HEK293 (cell line): ENCODE data around the gene ANXA1.

ENCODE experiments used
- CTCF ChIA-PET: fragments of 350-600 bp; formaldehyde crosslinking; extraction: SDS; loops from one replicate; lab custom pipeline; 2021; ENCODE audit warnings: antibody characterized with exemption; lab: Yijun Ruan, JAX
- POLR2A ChIA-PET: fragments of 300-600 bp; formaldehyde crosslinking; extraction: SDS; loops from one replicate; lab custom pipeline; 2020; ENCODE audit warnings: antibody characterized with exemption, inconsistent platforms; lab: Yijun Ruan, JAX
- H3K27ac ChIP-seq: fragments of 200-500 bp; sonication (Bioruptor generic); 2 replicates; pipeline ENCODE4 v1.5.1; 2014; ENCODE audit warnings: low read depth, low read length, control low read depth, inconsistent platforms; ENCODE audit errors: extremely low read depth
- H3K36me3 ChIP-seq, 2 experiments: fragments of 200-500 bp in 1 of 2; sonication (Bioruptor generic) in 1 of 2; 1 replicate in 1 of 2; 2 replicates in 1 of 2; pipeline ENCODE4 v1.5.1; 2014 to 2017; ENCODE audit warnings: inconsistent platforms in 2 of 2, low read length in 2 of 2; ENCODE audit not compliant: control insufficient read depth in 2 of 2, insufficient read depth in 1 of 2
- H3K4me1 ChIP-seq: fragments of 200-500 bp; sonication (Bioruptor generic); 2 replicates; pipeline ENCODE4 v1.5.1; 2014; ENCODE audit warnings: mild to moderate bottlenecking, low read length, inconsistent platforms; ENCODE audit not compliant: control insufficient read depth, insufficient read depth
- H3K4me3 ChIP-seq: 2 replicates; pipeline ENCODE4 v1.5.1; 2011; ENCODE audit warnings: low read depth, mild to moderate bottlenecking, control low read depth, low read length, moderate library complexity
- H3K9me3 ChIP-seq: fragments of 200-500 bp; sonication (Bioruptor generic); 2 replicates; pipeline ENCODE4 v1.5.1; 2014; ENCODE audit warnings: low read depth, low read length, inconsistent platforms; ENCODE audit not compliant: control insufficient read depth, insufficient read depth
- ATF2 ChIP-seq: fragments of 450-650 bp; formaldehyde crosslinking; IDR thresholded peaks from 2 replicates; pipeline ENCODE4 v1.5.1; 2016; ENCODE audit warnings: missing biosample characterization, missing genetic modification characterization, low read depth
- GLI2 ChIP-seq: fragments of 450-650 bp; formaldehyde crosslinking; IDR thresholded peaks from 2 replicates; pipeline ENCODE4; 2017; ENCODE audit warnings: missing biosample characterization, missing genetic modification characterization, low read depth, borderline replicate concordance
- KLF8 ChIP-seq: fragments of 450-650 bp; formaldehyde crosslinking; IDR thresholded peaks from 2 replicates; pipeline ENCODE4 v1.5.1; 2016; ENCODE audit warnings: missing biosample characterization, missing genetic modification characterization
- SCRT2 ChIP-seq: fragments of 450-650 bp; formaldehyde crosslinking; IDR thresholded peaks from 2 replicates; pipeline ENCODE4 v1.5.1; 2016; ENCODE audit warnings: missing biosample characterization, missing genetic modification characterization
- ZFP3 ChIP-seq: fragments of 450-650 bp; formaldehyde crosslinking; IDR thresholded peaks from 2 replicates; pipeline ENCODE4 v1.5.1; 2016; ENCODE audit warnings: low read depth, missing biosample characterization, missing genetic modification characterization
- ZFP37 ChIP-seq: fragments of 450-650 bp; formaldehyde crosslinking; IDR thresholded peaks from 2 replicates; pipeline ENCODE4 v1.5.1; 2016; ENCODE audit warnings: missing biosample characterization, missing genetic modification characterization
- ZNF112 ChIP-seq: fragments of 450-650 bp; formaldehyde crosslinking; IDR thresholded peaks from 2 replicates; pipeline ENCODE4 v1.5.0; 2017; ENCODE audit warnings: missing biosample characterization, missing genetic modification characterization
- ZNF140 ChIP-seq: fragments of 450-650 bp; formaldehyde crosslinking; IDR thresholded peaks from 2 replicates; pipeline ENCODE4 v1.5.1; 2016; ENCODE audit warnings: missing biosample characterization, missing genetic modification characterization
- ZNF394 ChIP-seq: fragments of 450-650 bp; formaldehyde crosslinking; IDR thresholded peaks from 2 replicates; pipeline ENCODE4 v1.5.1; 2016; ENCODE audit warnings: missing biosample characterization, missing genetic modification characterization, mild to moderate bottlenecking, moderate library complexity, borderline replicate concordance
- ZNF426 ChIP-seq: fragments of 450-650 bp; formaldehyde crosslinking; IDR thresholded peaks from 2 replicates; pipeline ENCODE4 v1.5.1; 2017; ENCODE audit warnings: missing biosample characterization, missing genetic modification characterization, mild to moderate bottlenecking, inconsistent platforms, moderate library complexity
- ZNF514 ChIP-seq: fragments of 450-650 bp; formaldehyde crosslinking; IDR thresholded peaks from 2 replicates; pipeline ENCODE4 v1.5.1; 2016; ENCODE audit warnings: missing biosample characterization, missing genetic modification characterization
- ZNF518A ChIP-seq: fragments of 450-650 bp; formaldehyde crosslinking; conservative IDR thresholded peaks from 2 replicates; pipeline ENCODE4 v1.5.1; 2016; ENCODE audit warnings: low read depth, missing biosample characterization, missing genetic modification characterization
- ZNF623 ChIP-seq: fragments of 450-650 bp; formaldehyde crosslinking; IDR thresholded peaks from 2 replicates; pipeline ENCODE4 v1.5.1; 2016; ENCODE audit warnings: missing biosample characterization, missing genetic modification characterization
- ZNF654 ChIP-seq: fragments of 450-650 bp; formaldehyde crosslinking; IDR thresholded peaks from 2 replicates; pipeline ENCODE4 v1.5.1; 2016; ENCODE audit warnings: low read depth, missing biosample characterization, missing genetic modification characterization
- ZNF658 ChIP-seq: fragments of 450-650 bp; formaldehyde crosslinking; IDR thresholded peaks from 2 replicates; pipeline ENCODE4; 2016; ENCODE audit warnings: missing biosample characterization, missing genetic modification characterization
- ZSCAN5A ChIP-seq: fragments of 450-650 bp; formaldehyde crosslinking; IDR thresholded peaks from 2 replicates; pipeline ENCODE4 v1.5.1; 2016; ENCODE audit warnings: missing biosample characterization, missing genetic modification characterization

Gene ANXA1

GRCh38 chr9:73170185-73170957, 18.7 kb downstream of the ANXA1 start:
- POLR2A ChIA-PET = interaction anchor here (0.7 kb wide), 1 partner anchor 41 kb away, joined by 3 read pairs; no protein-coding TSS in a partner anchor

DNA sequence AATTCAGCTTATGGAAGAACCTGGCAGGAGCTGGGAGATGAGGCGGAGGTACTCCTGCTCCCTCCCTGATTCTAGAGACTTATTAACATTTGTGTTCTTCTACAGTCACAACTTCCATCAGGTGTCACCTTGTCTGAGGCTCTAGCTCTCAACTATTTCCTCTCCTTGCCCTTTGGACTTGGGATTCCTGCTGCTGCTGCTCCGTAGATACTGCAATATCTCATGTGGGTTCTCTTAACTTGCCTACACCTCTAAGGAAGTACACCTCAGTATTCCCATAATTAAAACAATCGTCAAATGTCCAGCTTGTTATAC, 21.2 kb downstream of the ANXA1 start:
- Histone ChIP-seq H3K36me3 (peaks cover 0 to 9% of the 10 kb centered on the region in 2 experiments; a peak in 1 of 3 replicates), H3K9me3 (no peaks in the 10 kb centered on the region), H3K27ac (no peak overlapping the region)
- CTCF ChIA-PET = interaction anchor here (1.6 to 4.5 kb wide), 2 partner anchors 62 to 66 kb away, joined by 5 to 28 read pairs; no protein-coding TSS in a partner anchor
- TF ChIP-seq ZNF658 (no peak), ZNF112 (tag by site-specific recombination) (no peak), GLI2 (tag by site-specific recombination) (no peak), KLF8 (tag by site-specific recombination) (no peak), ZNF514 (tag by site-specific recombination) (no peak), ZNF518A (no peak), SCRT2 (no peak), ATF2 (tag by site-specific recombination) (no peak)
- TF ChIP-seq, all 188 proteins: peak for 0
- no peak overlapping the region for H3K4me3 ChIP-seq
- no peaks in the 10 kb centered on the region for H3K4me1 ChIP-seq
- POLR2A ChIA-PET = interaction anchor here (2.2 kb wide), 1 partner anchor 20 kb away, joined by 9 read pairs; the partner anchor contains the start of gene ANXA1

More at GRCh38 chr9:73170185-73170957, 18.7 kb downstream of the ANXA1 start:
- no peak for TF ChIP-seq ZSCAN5A
- TF ChIP-seq ZFP3 (tag by site-specific recombination) = no peak
- 0 out of 2 replicates have a peak, but pooled peaks have one; percentile 13 for TF ChIP-seq ZNF394 (tag by site-specific recombination)
- TF ChIP-seq ZNF426 (tag by site-specific recombination) = 0 out of 2 replicates have a peak, but pooled peaks have one; percentile 18
- TF ChIP-seq ZFP37 (tag by site-specific recombination) = no peak
- peak; percentile 5; the same call in 1 of the 2 replicates for TF ChIP-seq ZNF140 (tag by site-specific recombination)
- TF ChIP-seq ZNF654 (tag by site-specific recombination) = no peak
- TF ChIP-seq GLI2 (tag by site-specific recombination) = no peak
- 0 out of 2 replicates have a peak, but pooled peaks have one; percentile 16 for TF ChIP-seq ZNF623 (tag by site-specific recombination)
- Histone ChIP-seq H3K4me3 (no peak overlapping the region), H3K9me3 (no peaks in the 10 kb centered on the region), H3K36me3 (peaks cover 0 to 32% of the 10 kb centered on the region in 2 experiments; a peak in 1 of 3 replicates), H3K27ac (no peak overlapping the region), H3K4me1 (no peaks in the 10 kb centered on the region)
- CTCF ChIA-PET = interaction anchor here (0.7 to 4.5 kb wide), 4 partner anchors 7 to 63 kb away, joined by 3 to 28 read pairs (median 6); no protein-coding TSS in a partner anchor
